ENCODE results near the gene NPR3. TPM values are rescaled to one million over a fixed set of nuclear protein-coding genes. Genes with fewer than 3 reads are reported as not detected.

Gene NPR3
- total and polyA plus RNA-seq, 2 experiments from 2014 or later: 0.07 to 0.15 TPM

DNA sequence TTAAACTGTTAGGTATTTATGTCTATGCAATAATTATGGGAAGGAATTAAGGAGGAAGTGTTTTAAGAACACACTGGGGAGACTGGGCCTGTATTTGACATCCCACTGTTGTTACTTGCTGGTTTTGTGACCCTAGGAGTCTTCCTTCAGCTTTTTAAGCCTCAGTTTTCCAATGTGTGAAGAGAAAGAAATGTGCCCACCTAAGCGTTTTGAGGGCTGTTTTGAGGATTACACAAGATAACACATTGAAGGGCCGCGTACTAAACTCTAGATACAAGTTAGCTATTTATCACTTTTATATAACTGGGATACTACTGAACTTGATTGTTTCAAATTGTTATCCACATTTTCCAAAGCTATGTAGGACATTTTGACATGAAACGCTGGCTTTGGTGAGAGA, 72.5 kb downstream of the NPR3 start (continued):
- TF ChIP-seq, protein P1, sequence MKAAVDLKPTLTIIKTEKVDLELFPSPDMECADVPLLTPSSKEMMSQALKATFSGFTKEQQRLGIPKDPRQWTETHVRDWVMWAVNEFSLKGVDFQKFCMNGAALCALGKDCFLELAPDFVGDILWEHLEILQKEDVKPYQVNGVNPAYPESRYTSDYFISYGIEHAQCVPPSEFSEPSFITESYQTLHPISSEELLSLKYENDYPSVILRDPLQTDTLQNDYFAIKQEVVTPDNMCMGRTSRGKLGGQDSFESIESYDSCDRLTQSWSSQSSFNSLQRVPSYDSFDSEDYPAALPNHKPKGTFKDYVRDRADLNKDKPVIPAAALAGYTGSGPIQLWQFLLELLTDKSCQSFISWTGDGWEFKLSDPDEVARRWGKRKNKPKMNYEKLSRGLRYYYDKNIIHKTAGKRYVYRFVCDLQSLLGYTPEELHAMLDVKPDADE (IDR thresholded peaks at IDR 0.05): no peak
- TF ChIP-seq POLR2AphosphoS5 (IDR thresholded peaks at IDR 0.05; ENCODE audit: low read depth) (no peak), EZH2 (IDR thresholded peaks at IDR 0.05; ENCODE audit: low read depth, unreplicated experiment) (no peak), ZNF114 (CRISPR knock-in tag; IDR thresholded peaks at IDR 0.05) (no peak), STAT1 (IDR thresholded peaks at IDR 0.05; ENCODE audit: unreplicated experiment) (no peak), JUNB (IDR thresholded peaks at IDR 0.05; ENCODE audit: unreplicated experiment) (no peak), NANOG (IDR thresholded peaks at IDR 0.05; ENCODE audit: borderline replicate concordance) (no peak), EZH2phosphoT487 (IDR thresholded peaks at IDR 0.05; ENCODE audit: unreplicated experiment) (no peak)
- TF ChIP-seq, protein P2, sequence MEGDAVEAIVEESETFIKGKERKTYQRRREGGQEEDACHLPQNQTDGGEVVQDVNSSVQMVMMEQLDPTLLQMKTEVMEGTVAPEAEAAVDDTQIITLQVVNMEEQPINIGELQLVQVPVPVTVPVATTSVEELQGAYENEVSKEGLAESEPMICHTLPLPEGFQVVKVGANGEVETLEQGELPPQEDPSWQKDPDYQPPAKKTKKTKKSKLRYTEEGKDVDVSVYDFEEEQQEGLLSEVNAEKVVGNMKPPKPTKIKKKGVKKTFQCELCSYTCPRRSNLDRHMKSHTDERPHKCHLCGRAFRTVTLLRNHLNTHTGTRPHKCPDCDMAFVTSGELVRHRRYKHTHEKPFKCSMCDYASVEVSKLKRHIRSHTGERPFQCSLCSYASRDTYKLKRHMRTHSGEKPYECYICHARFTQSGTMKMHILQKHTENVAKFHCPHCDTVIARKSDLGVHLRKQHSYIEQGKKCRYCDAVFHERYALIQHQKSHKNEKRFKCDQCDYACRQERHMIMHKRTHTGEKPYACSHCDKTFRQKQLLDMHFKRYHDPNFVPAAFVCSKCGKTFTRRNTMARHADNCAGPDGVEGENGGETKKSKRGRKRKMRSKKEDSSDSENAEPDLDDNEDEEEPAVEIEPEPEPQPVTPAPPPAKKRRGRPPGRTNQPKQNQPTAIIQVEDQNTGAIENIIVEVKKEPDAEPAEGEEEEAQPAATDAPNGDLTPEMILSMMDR (conservative IDR thresholded peaks at IDR 0.05; ENCODE audit: low read depth in 2 of 2): no peak

DNA sequence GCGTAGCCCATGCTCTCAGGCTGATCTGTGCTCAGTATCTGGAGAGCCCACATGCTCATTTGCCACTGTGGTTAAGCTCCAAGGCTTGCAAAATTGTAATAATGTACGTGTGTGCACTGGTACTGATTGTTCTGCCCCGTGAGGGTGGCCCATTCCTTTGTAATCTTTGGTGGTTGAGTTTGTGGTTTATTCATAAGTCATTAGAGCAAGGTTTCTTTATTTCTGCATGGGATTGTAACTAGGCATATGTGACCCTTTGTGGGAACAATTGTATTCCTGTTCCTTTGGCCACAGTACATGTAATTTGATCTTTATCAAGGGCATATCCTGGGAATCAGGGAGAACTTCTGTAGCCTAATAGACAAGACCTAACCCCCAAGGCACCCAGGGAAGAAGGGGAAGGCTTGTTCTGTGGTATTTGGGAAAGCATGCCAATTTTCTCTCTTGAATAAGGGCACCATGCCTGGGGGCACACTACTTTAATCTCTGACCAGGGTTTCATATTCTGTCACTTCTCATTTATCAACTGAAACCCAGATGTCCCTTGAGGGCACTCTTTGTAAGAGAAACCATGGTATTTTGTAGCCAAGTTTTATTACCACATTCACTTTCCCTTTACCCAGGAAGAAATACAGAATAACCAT, 74.6 kb downstream of the NPR3 start:
- H3K27me3 ChIP-seq (ENCODE audit: insufficient read depth): no peaks in the 10 kb centered on the region
- H3F3A ChIP-seq (replicated peaks; ENCODE audit: low read depth): no peaks in the 10 kb centered on the region
- no peaks in the 10 kb centered on the region for H3K79me2 ChIP-seq (replicated peaks; ENCODE audit: insufficient read depth)
- no peak overlapping the region for H3K4me2 ChIP-seq
- no peaks in the 10 kb centered on the region for H4K20me1 ChIP-seq (replicated peaks; ENCODE audit: insufficient read depth)
- Mint-ChIP-seq H3K4me1 (peaks cover 15% of the 10 kb centered on the region), H3K27me3 (ENCODE audit: insufficient read depth, low read depth, poor library complexity) (peaks cover 7% of the 10 kb centered on the region), H3K4me3 (no peak overlapping the region), H3K27ac (no peak overlapping the region), H3K36me3 (ENCODE audit: low read depth) (no peaks in the 10 kb centered on the region), H3K9me3 (no peaks in the 10 kb centered on the region)
- no peaks in the 10 kb centered on the region for H3K9me2 ChIP-seq (ENCODE audit: insufficient read depth)
- ATAC-seq: peak; percentile 36; the same call in 2 of the 3 replicates
- no peaks in the 10 kb centered on the region for H3K36me3 ChIP-seq (ENCODE audit: insufficient read depth)
- H3K4me3 ChIP-seq: no peak overlapping the region
- H3K4me1 ChIP-seq (ENCODE audit: insufficient read depth): peaks cover 23% of the 10 kb centered on the region
- no peak overlapping the region for H2AFZ ChIP-seq
- DNase-seq (ENCODE audit: low spot score): no peak
- no peak overlapping the region for H3K27ac ChIP-seq (ENCODE audit: low read depth)
- TF ChIP-seq POLR2AphosphoS5 (IDR thresholded peaks at IDR 0.05; ENCODE audit: low read depth) (no peak), ZNF331 (CRISPR knock-in tag; IDR thresholded peaks at IDR 0.05; ENCODE audit: low read depth) (no peak), STAT1 (IDR thresholded peaks at IDR 0.05; ENCODE audit: unreplicated experiment) (no peak), ZNF114 (CRISPR knock-in tag; IDR thresholded peaks at IDR 0.05) (no peak), EZH2phosphoT487 (IDR thresholded peaks at IDR 0.05; ENCODE audit: unreplicated experiment) (no peak)
- TF ChIP-seq, protein P2 (conservative IDR thresholded peaks at IDR 0.05; ENCODE audit: low read depth in 2 of 2): no peak
- TF ChIP-seq, protein P3, sequence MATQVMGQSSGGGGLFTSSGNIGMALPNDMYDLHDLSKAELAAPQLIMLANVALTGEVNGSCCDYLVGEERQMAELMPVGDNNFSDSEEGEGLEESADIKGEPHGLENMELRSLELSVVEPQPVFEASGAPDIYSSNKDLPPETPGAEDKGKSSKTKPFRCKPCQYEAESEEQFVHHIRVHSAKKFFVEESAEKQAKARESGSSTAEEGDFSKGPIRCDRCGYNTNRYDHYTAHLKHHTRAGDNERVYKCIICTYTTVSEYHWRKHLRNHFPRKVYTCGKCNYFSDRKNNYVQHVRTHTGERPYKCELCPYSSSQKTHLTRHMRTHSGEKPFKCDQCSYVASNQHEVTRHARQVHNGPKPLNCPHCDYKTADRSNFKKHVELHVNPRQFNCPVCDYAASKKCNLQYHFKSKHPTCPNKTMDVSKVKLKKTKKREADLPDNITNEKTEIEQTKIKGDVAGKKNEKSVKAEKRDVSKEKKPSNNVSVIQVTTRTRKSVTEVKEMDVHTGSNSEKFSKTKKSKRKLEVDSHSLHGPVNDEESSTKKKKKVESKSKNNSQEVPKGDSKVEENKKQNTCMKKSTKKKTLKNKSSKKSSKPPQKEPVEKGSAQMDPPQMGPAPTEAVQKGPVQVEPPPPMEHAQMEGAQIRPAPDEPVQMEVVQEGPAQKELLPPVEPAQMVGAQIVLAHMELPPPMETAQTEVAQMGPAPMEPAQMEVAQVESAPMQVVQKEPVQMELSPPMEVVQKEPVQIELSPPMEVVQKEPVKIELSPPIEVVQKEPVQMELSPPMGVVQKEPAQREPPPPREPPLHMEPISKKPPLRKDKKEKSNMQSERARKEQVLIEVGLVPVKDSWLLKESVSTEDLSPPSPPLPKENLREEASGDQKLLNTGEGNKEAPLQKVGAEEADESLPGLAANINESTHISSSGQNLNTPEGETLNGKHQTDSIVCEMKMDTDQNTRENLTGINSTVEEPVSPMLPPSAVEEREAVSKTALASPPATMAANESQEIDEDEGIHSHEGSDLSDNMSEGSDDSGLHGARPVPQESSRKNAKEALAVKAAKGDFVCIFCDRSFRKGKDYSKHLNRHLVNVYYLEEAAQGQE (IDR thresholded peaks at IDR 0.05; ENCODE audit: unreplicated experiment): no peak

Measured in GM23338 (cell line).